Globus pallidus (tissue), 1 donor: ENCODE data around the gene SCGN.

Experiments
- DNase-seq: peaks from one replicate; pipeline ENCODE4 v3.0.0-alpha.2; 2015; ENCODE audit warnings: low spot score

Gene SCGN

GRCh38 chr6:25640891-25641290 lies 11.1 kb upstream of the SCGN start:
- DNase-seq = no peak

- no peak for DNase-seq
Observed at GRCh38 chr6:25641377-25641776, 10.6 kb upstream of the SCGN start.

- no peak for DNase-seq
Observed at GRCh38 chr6:25641940-25642666, 9.9 kb upstream of the SCGN start.

GRCh38 chr6:25642667-25643328 lies 9.2 kb upstream of the SCGN start:
- no peak for DNase-seq

GRCh38 chr6:25645916-25646315 lies 6.1 kb upstream of the SCGN start:
- no peak for DNase-seq

GRCh38 chr6:25649611-25650010 lies 2.4 kb upstream of the SCGN start:
- DNase-seq = no peak

- DNase-seq = no peak
Observed at GRCh38 chr6:25655723-25656122, 3.7 kb downstream of the SCGN start.

GRCh38 chr6:25659633-25660368 lies 7.8 kb downstream of the SCGN start:
- no peak for DNase-seq

- no peak for DNase-seq
Observed at GRCh38 chr6:25660512-25660911, 8.5 kb downstream of the SCGN start.

- DNase-seq = no peak
Observed at GRCh38 chr6:25661129-25661779, 9.2 kb downstream of the SCGN start.

GRCh38 chr6:25665455-25665854 lies 13.4 kb downstream of the SCGN start:
- no peak for DNase-seq

GRCh38 chr6:25669413-25669812 lies 17.4 kb downstream of the SCGN start:
- DNase-seq = no peak

- DNase-seq = no peak
Observed at GRCh38 chr6:25670208-25670607, 18.2 kb downstream of the SCGN start.

GRCh38 chr6:25670793-25671513 lies 18.9 kb downstream of the SCGN start:
- no peak for DNase-seq

- no peak for DNase-seq
Observed at GRCh38 chr6:25671652-25672051, 19.6 kb downstream of the SCGN start.

- no peak for DNase-seq
Observed at GRCh38 chr6:25675167-25675566, 23.2 kb downstream of the SCGN start.

GRCh38 chr6:25676775-25677174 lies 24.8 kb downstream of the SCGN start:
- no peak for DNase-seq

- DNase-seq = no peak
Observed at GRCh38 chr6:25681848-25682247, 29.8 kb downstream of the SCGN start.

- no peak for DNase-seq
Observed at GRCh38 chr6:25682324-25682723, 30.3 kb downstream of the SCGN start.

- DNase-seq = no peak
Observed at GRCh38 chr6:25684565-25684964, 32.5 kb downstream of the SCGN start.

GRCh38 chr6:25685251-25685650 lies 33.2 kb downstream of the SCGN start:
- no peak for DNase-seq

- DNase-seq = no peak
Observed at GRCh38 chr6:25685896-25686295, 33.9 kb downstream of the SCGN start.
